Midbrain (tissue), 1 donor: ENCODE data around the gene OPCML.

ENCODE experiments used
- DNase-seq: peaks from one replicate; lab custom pipeline; 2025; lab: John Stamatoyannopoulos, UW

OPCML gene

GRCh38 chr11:133360860-133361688 is 171.2 kb downstream of the OPCML start:
- no peak for DNase-seq

GRCh38 chr11:133355095-133355494 is 177.2 kb downstream of the OPCML start:
- no peak for DNase-seq

GRCh38 chr11:133354069-133354468 is 178.2 kb downstream of the OPCML start:
- DNase-seq, result no peak

- DNase-seq, result no peak
Measured at GRCh38 chr11:133350045-133350444, 182.3 kb downstream of the OPCML start.

GRCh38 chr11:133347988-133348387 is 184.3 kb downstream of the OPCML start:
- no peak for DNase-seq

- DNase-seq, result no peak
Measured at GRCh38 chr11:133346137-133346536, 186.2 kb downstream of the OPCML start.

GRCh38 chr11:133343951-133344350 is 188.3 kb downstream of the OPCML start:
- DNase-seq, result no peak

GRCh38 chr11:133339495-133340140 is 192.7 kb downstream of the OPCML start:
- peak; percentile 13 for DNase-seq

GRCh38 chr11:133338588-133338987 is 193.7 kb downstream of the OPCML start:
- no peak for DNase-seq

- DNase-seq, result no peak
Measured at GRCh38 chr11:133337951-133338418, 194.3 kb downstream of the OPCML start.

GRCh38 chr11:133337193-133337592 is 195.1 kb downstream of the OPCML start:
- no peak for DNase-seq

- no peak for DNase-seq
Measured at GRCh38 chr11:133331031-133331430, 201.3 kb downstream of the OPCML start.

GRCh38 chr11:133326849-133327248 is 205.5 kb downstream of the OPCML start:
- DNase-seq, result no peak

- no peak for DNase-seq
Measured at GRCh38 chr11:133326332-133326731, 206.0 kb downstream of the OPCML start.

GRCh38 chr11:133325711-133326110 is 206.6 kb downstream of the OPCML start:
- DNase-seq, result no peak

- no peak for DNase-seq
Measured at GRCh38 chr11:133323354-133323753, 208.9 kb downstream of the OPCML start.

GRCh38 chr11:133318221-133318620 is 214.1 kb downstream of the OPCML start:
- DNase-seq, result no peak

- DNase-seq, result no peak
Measured at GRCh38 chr11:133311230-133311629, 221.1 kb downstream of the OPCML start.

GRCh38 chr11:133306019-133306418 is 226.3 kb downstream of the OPCML start:
- no peak for DNase-seq

GRCh38 chr11:133305208-133305956 is 226.9 kb downstream of the OPCML start:
- no peak for DNase-seq

GRCh38 chr11:133303262-133303661 is 229.0 kb downstream of the OPCML start:
- DNase-seq, result no peak

GRCh38 chr11:133302056-133302455 is 230.2 kb downstream of the OPCML start:
- DNase-seq, result no peak

- no peak for DNase-seq
Measured at GRCh38 chr11:133300666-133301065, 231.6 kb downstream of the OPCML start.
